GM10266 (cell line): ENCODE results near the gene GABRB3.
A peak's percentile ranks its signal among the peaks of the same experiment; 100 is the strongest.

Source experiments
- DNase-seq: peaks from one replicate; pipeline ENCODE4 v3.0.0; 2012; ENCODE audit errors: extremely low spot score
- TF ChIP-seq, protein P1 (sequence below): IDR thresholded peaks from 2 replicates; pipeline ENCODE4 v1.5.1; 2012; ENCODE audit warnings: mild to moderate bottlenecking, low read depth; ENCODE audit not compliant: control insufficient read depth, insufficient read depth; ENCODE audit errors: missing control alignments

The GABRB3 gene

DNA sequence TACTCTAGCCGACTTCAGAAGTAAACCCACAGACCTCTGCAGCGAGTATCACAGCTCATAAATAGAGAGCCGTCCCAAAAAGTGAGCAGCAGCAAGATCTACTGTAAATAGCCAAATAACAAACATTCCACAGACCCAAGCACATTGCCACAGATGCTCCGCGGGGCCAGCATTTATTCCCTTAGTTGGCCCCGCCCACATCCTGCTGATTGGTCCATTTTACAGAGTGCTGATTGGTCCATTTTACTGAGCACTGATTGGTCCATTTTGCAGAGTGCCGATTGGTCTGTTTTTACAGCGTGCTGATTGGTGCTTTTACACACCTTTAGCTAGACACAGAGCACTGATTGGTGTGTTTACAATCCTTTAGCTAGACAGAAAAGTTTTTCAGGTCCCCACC lies 17.3 kb upstream of the GABRB3 start:
- no peak for DNase-seq
- TF ChIP-seq, protein P1, sequence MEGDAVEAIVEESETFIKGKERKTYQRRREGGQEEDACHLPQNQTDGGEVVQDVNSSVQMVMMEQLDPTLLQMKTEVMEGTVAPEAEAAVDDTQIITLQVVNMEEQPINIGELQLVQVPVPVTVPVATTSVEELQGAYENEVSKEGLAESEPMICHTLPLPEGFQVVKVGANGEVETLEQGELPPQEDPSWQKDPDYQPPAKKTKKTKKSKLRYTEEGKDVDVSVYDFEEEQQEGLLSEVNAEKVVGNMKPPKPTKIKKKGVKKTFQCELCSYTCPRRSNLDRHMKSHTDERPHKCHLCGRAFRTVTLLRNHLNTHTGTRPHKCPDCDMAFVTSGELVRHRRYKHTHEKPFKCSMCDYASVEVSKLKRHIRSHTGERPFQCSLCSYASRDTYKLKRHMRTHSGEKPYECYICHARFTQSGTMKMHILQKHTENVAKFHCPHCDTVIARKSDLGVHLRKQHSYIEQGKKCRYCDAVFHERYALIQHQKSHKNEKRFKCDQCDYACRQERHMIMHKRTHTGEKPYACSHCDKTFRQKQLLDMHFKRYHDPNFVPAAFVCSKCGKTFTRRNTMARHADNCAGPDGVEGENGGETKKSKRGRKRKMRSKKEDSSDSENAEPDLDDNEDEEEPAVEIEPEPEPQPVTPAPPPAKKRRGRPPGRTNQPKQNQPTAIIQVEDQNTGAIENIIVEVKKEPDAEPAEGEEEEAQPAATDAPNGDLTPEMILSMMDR: no peak

DNA sequence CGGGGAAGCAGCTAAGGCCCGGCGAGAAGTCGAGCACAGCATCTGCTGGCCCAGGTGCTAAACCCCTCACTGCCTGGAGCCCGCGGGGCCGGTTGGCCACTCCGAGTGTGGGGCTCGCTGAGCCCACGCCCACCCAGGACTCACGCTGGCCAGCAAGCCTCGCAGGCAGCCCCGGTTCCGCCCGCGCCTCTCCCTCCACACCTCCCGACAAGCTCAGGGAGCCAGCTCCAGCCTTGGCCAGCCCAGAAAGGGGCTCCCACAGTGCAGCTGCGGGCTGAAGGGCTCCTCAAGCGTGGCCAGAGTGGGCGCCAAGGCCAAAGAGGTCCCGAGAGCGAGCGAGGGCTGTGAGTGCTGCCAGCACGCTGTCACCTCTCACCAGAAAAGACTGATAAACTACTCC lies 8.9 kb upstream of the GABRB3 start:
- TF ChIP-seq, protein P1: no peak
- no peak for DNase-seq

DNA sequence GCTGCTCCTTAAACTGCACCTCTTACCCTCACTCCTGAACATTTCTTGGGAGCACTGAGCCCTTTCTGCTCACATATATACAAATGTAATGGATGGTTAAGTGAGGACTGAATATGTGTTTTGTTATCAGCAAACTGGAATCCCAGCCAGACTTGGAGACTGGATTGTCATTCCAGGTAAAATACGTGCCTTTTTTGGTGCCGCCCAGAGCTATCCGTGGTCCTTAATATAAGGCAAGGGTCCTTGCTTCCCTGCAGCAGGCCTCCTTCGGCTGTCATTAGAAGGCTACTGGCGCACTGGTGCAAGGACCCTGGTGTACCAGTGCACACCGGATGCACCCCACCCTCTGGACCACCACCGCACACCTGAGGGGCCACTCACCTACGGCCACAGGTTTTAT lies 1.1 kb upstream of the GABRB3 start:
- peak; percentile 30 for DNase-seq
- TF ChIP-seq, protein P1: no peak

DNA sequence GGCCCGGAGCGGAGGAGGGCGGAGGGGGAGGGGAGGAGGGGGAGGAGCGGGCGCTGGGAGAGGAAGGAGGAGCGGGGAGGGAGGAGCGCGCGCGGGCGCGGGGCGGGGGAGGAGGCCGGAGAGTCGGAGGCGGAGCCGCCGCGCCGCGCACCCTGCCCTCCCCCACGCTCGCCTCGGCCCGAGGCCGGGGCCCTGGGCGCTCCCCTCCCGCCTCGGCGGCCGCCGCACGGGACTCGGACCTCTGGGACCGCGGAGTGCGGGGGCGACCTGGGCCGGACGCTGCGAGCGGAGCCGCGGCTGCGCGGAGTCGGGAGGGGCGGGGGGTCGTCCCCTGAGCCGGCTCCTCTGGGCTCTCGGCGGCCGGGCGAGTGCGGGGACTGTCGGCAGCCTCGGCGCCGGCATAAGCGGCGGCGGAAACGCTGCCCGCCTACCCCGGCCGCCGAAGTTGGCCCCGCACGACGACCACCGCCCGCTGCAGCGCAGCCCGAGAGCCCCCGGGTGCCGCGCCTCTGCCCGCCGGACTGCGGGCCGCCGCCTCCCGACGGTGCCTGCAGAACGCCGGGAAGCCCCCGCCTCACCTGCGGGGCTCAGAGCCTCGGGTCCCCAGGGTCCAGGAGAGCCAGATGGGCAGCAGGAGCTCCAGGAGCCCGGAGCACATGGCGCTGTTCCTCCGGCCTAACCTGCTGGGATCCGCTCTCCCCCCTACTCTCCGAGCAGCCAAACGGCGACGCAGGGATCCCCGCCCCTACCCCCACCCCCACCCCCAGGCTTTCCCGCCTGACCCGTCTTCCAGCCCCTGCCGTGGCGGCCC lies 406 bp upstream of the GABRB3 start:
- peak; percentile 32 for DNase-seq
- TF ChIP-seq, protein P1: no peak

DNA sequence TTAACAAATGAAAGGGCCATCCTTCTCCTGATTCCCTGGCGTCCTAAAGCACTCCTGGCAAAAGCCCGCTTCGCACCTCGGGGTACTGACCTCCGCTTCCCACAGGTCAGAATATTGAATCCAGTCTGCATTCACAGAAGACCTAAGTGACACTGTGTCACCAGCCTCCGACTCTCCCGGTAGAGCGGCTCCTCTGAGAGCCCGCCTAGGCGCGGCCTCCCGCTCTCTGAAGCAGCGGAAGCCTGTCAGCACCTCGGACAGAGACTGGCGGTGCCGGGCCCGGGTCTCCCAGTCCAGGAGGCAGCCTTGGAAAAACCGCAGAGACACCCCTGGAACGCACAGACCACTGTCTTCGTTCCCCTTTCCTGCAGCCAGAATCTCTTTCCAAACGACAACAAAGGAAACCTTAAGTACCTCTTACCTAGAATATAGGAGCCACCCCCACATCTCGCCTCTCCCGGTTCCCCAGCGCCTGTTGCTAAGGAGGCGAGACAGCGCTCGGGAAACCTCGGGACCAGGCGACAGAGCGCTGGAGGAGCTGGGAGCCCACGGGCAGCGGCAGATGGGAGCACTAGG lies 1.2 kb downstream of the GABRB3 start:
- no peak for DNase-seq

DNA sequence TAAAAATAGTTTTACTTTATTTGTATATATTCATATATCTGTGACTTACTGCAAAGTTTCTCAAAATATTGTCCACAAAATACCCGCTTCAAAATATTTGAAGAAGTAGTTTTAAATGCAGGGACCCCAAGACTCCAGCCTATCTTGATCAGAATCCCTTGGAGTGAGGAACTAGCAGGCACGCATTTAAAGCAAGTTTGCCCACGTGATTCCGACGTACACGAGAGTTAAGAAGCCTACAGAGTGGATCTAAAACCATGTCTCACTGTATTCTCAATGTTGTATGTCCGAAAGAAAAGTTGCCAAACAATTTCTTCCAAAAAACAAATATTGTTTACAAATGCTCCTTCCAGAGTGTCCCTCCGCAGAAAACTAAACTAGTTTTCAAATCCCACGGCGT lies 1.7 kb downstream of the GABRB3 start:
- DNase-seq: no peak
- TF ChIP-seq, protein P1: no peak

More for the DNA sequence above, 1.2 kb downstream of the GABRB3 start:
- TF ChIP-seq, protein P1: no peak

DNA sequence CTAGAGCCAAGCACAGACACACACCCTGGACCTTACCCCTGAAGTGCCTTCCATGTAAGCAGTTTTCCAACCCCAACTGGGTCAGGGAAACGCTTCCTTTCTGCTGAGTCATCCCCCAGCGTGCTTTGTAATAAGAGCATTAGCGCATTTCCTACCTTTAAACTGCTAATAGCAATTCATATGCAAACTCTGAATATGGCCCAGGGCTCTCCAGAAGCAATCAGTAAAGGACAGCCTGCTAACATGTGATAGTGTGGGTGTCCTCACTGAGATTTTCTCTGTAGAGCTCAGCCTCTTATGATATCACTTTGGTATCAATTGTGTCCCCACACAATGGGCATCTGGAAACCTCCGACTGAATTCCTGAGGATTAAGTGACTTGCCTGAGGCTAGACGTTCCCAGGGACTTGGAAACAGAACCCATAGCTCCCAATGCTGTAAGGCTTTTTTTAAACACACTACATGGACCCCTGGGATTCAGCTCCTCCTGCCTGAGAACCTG lies 5.6 kb downstream of the GABRB3 start:
- no peak for DNase-seq

More for the DNA sequence above, 5.6 kb downstream of the GABRB3 start:
- TF ChIP-seq, protein P1: no peak
